Common myeloid progenitor, CD34-positive (primary cell): ENCODE results near the gene FAM162A.
"Not testable (repeated sequence)": the region's sequence is repeated elsewhere in the genome, so short reads cannot be mapped to it uniquely, and the experiment has no call there.

Experiments
- CTCF ChIA-PET: fragments of 350-600 bp; sonication (Branson Sonifier 250); formaldehyde crosslinking; loops from one replicate; lab custom pipeline; 2021; ENCODE audit warnings: antibody characterized with exemption; lab: Charles Lee
- POLR2A ChIA-PET: fragments of 350-600 bp; sonication (Branson Sonifier 250); formaldehyde crosslinking; loops from one replicate; lab custom pipeline; 2021; ENCODE audit warnings: antibody characterized with exemption; lab: Charles Lee
- DNase-seq, 3 donors: peaks; one replicate each; pipeline versions ENCODE4 v3.0.0 to v3.0.0-alpha.2; 2013
- H3K27ac ChIP-seq, 2 experiments: 1 replicate in 1 of 2; 2 replicates in 1 of 2; pipeline ENCODE4 v1.7.0; 2013; ENCODE audit warnings: inconsistent platforms in 2 of 2, low read length in 2 of 2, mild to moderate bottlenecking in 2 of 2, low read depth in 1 of 2, moderate library complexity in 1 of 2; ENCODE audit not compliant: severe bottlenecking in 2 of 2, insufficient read depth in 1 of 2, poor library complexity in 1 of 2
- H3K27me3 ChIP-seq, 5 experiments: replicated peaks in 2 of 5; 1 replicate in 3 of 5; 2 replicates in 2 of 5; pipeline versions ENCODE4 v1.6.1 to v1.7.0; 2013; ENCODE audit warnings: low read length in 4 of 5, mild to moderate bottlenecking in 2 of 5, moderate library complexity in 2 of 5, inconsistent platforms in 1 of 5; ENCODE audit not compliant: insufficient read depth in 5 of 5, control insufficient read depth in 4 of 5
- H3K36me3 ChIP-seq, 4 experiments: 1 replicate in 2 of 4; 2 replicates in 2 of 4; pipeline versions ENCODE4 v1.6.1 to v1.7.0; 2013; ENCODE audit warnings: low read length in 3 of 4, control low read depth in 1 of 4, mild to moderate bottlenecking in 1 of 4; ENCODE audit not compliant: control insufficient read depth in 4 of 4, insufficient read depth in 4 of 4
- H3K4me1 ChIP-seq, 4 experiments: 1 replicate in 3 of 4; 2 replicates in 1 of 4; pipeline versions ENCODE4 v1.6.1 to v1.7.1; 2013; ENCODE audit warnings: low read length in 3 of 4, mild to moderate bottlenecking in 3 of 4, control low read depth in 1 of 4, inconsistent platforms in 1 of 4, moderate library complexity in 1 of 4; ENCODE audit not compliant: control insufficient read depth in 4 of 4, insufficient read depth in 4 of 4; ENCODE audit errors: control extremely low read depth in 1 of 4
- H3K4me3 ChIP-seq, 7 experiments: 1 replicate in 4 of 7; 2 replicates in 3 of 7; pipeline versions ENCODE4 v1.5.1 to v1.7.0; 2013; ENCODE audit warnings: mild to moderate bottlenecking in 7 of 7, low read length in 6 of 7, moderate library complexity in 6 of 7, inconsistent platforms in 2 of 7, low read depth in 2 of 7, control low read depth in 1 of 7; ENCODE audit not compliant: insufficient read depth in 4 of 7, control insufficient read depth in 1 of 7; ENCODE audit errors: extremely low read depth in 1 of 7
- H3K9me3 ChIP-seq, 5 experiments: 1 replicate in 4 of 5; 2 replicates in 1 of 5; pipeline versions ENCODE4 v1.6.1 to v1.7.1; 2013; ENCODE audit warnings: low read length in 4 of 5, mild to moderate bottlenecking in 2 of 5, inconsistent platforms in 1 of 5, low read depth in 1 of 5, moderate library complexity in 1 of 5; ENCODE audit not compliant: control insufficient read depth in 4 of 5, insufficient read depth in 2 of 5; ENCODE audit errors: control extremely low read depth in 1 of 5
- WGBS: methylation state at CpG from one replicate; pipeline ENCODE4 v1.1.5; 2013; ENCODE audit not compliant: insufficient coverage; 5-methylcytosine and 5-hydroxymethylcytosine counted together

The FAM162A gene

GRCh38 chr3:122362026-122362425 is 22.0 kb upstream of the FAM162A start:
- POLR2A ChIA-PET: no interaction called here

GRCh38 chr3:122364490-122364889 is 19.5 kb upstream of the FAM162A start:
- Histone ChIP-seq H3K36me3 (peaks cover 15 to 52% (median 31%) of the 10 kb centered on the region in 4 experiments), H3K9me3 (no peaks in the 10 kb centered on the region), H3K27me3 (no peaks in the 10 kb centered on the region), H3K4me1 (no peaks in the 10 kb centered on the region), H3K4me3 (no peak overlapping the region), H3K27ac (no peak overlapping the region)
- POLR2A ChIA-PET: no interaction called here
- CTCF ChIA-PET: interaction anchor here (0.8 to 1.5 kb wide), 2 partner anchors 11 to 18 kb away, joined by 3 to 5 read pairs; partner anchors contain the start of gene MIX23
- WGBS: no CpG with 5 or more reads among the region's 2 CpGs
- DNase-seq: no peak

More at GRCh38 chr3:122362026-122362425, 22.0 kb upstream of the FAM162A start:
- H3K9me3 ChIP-seq: no peaks in the 10 kb centered on the region
- no peak for DNase-seq
- WGBS: 100% methylated on average over 2 of the region's 2 CpGs
- H3K4me1 ChIP-seq: no peaks in the 10 kb centered on the region
- no peak overlapping the region for H3K4me3 ChIP-seq
- CTCF ChIA-PET: interaction anchor here (0.7 to 1.7 kb wide), 2 partner anchors 9 to 22 kb away, joined by 3 to 6 read pairs; partner anchors contain the start of gene FAM162A
- H3K27me3 ChIP-seq: no peaks in the 10 kb centered on the region
- peaks cover 16 to 47% (median 29%) of the 10 kb centered on the region in 4 experiments for H3K36me3 ChIP-seq
- H3K27ac ChIP-seq: no peak overlapping the region

GRCh38 chr3:122365073-122365472 is 18.9 kb upstream of the FAM162A start:
- Histone ChIP-seq H3K27ac (no peak overlapping the region), H3K36me3 (peaks cover 15 to 54% (median 30%) of the 10 kb centered on the region in 4 experiments), H3K4me3 (no peak overlapping the region), H3K9me3 (no peaks in the 10 kb centered on the region), H3K27me3 (no peaks in the 10 kb centered on the region), H3K4me1 (no peaks in the 10 kb centered on the region)
- ChIA-PET POLR2A (no interaction called here), CTCF (interaction anchor here (0.6 to 1.5 kb wide), 2 partner anchors 11 to 805 kb away, joined by 3 to 5 read pairs; no protein-coding TSS in a partner anchor)
- no CpG with 5 or more reads among the region's 1 CpG for WGBS
- no peak for DNase-seq

GRCh38 chr3:122365582-122366378 is 18.2 kb upstream of the FAM162A start:
- H3K4me3 ChIP-seq, H3K27me3 ChIP-seq, H3K27ac ChIP-seq, H3K9me3 ChIP-seq, POLR2A ChIA-PET, H3K4me1 ChIP-seq, DNase-seq: not testable (repeated sequence)
- peaks cover 15 to 54% (median 30%) of the 10 kb centered on the region in 4 experiments for H3K36me3 ChIP-seq
- CTCF ChIA-PET: interaction anchor here (0.6 to 1.5 kb wide), 3 partner anchors 11 to 805 kb away, joined by 3 to 5 read pairs (median 3); no protein-coding TSS in a partner anchor
- WGBS: 100% methylated on average over 6 of the region's 10 CpGs

GRCh38 chr3:122366379-122366749 is 17.6 kb upstream of the FAM162A start:
- Histone ChIP-seq H3K9me3 (no peaks in the 10 kb centered on the region), H3K4me3 (no peak overlapping the region), H3K4me1 (peaks cover 9 to 12% (median 10%) of the 10 kb centered on the region in 4 experiments), H3K27me3 (no peaks in the 10 kb centered on the region), H3K36me3 (peaks cover 15 to 51% (median 29%) of the 10 kb centered on the region in 4 experiments), H3K27ac (no peak overlapping the region)
- POLR2A ChIA-PET: no interaction called here
- WGBS: 100% methylated on average over 3 of the region's 5 CpGs
- CTCF ChIA-PET: interaction anchor here (1.3 kb wide), 1 partner anchor 11 kb away, joined by 3 read pairs; no protein-coding TSS in a partner anchor
- no peak for DNase-seq

- H3K27me3 ChIP-seq: no peaks in the 10 kb centered on the region
- no peak overlapping the region for H3K4me3 ChIP-seq
- ChIA-PET POLR2A (no interaction called here), CTCF (no interaction called here)
- H3K4me1 ChIP-seq: peaks cover 10 to 17% (median 12%) of the 10 kb centered on the region in 4 experiments
- peaks cover 0 to 10% (median 4%) of the 10 kb centered on the region in 4 experiments for H3K36me3 ChIP-seq
- H3K9me3 ChIP-seq: no peaks in the 10 kb centered on the region
- WGBS: no CpG with 5 or more reads among the region's 1 CpG
- no peak for DNase-seq
- H3K27ac ChIP-seq: no peak overlapping the region
Observed at GRCh38 chr3:122374034-122374433, 9.9 kb upstream of the FAM162A start.

- H3K4me1 ChIP-seq: peaks cover 0 to 26% (median 17%) of the 10 kb centered on the region in 4 experiments
- no peaks in the 10 kb centered on the region for H3K27me3 ChIP-seq
- ChIA-PET POLR2A (no interaction called here), CTCF (interaction anchor here (1.4 kb wide), 1 partner anchor 11 kb away, joined by 3 read pairs; no protein-coding TSS in a partner anchor)
- peaks cover 0 to 4% (median 3%) of the 10 kb centered on the region in 4 experiments for H3K36me3 ChIP-seq
- DNase-seq: no peak
- H3K27ac ChIP-seq: no peak overlapping the region
- H3K9me3 ChIP-seq: no peaks in the 10 kb centered on the region
- no peak overlapping the region for H3K4me3 ChIP-seq
- 82% methylated on average over 3 of the region's 4 CpGs for whole genome bisulfite sequencing
Observed at GRCh38 chr3:122377975-122378374, 6.0 kb upstream of the FAM162A start.
